Panc1 (cell line): ENCODE data around the gene PGM5. TPM values are rescaled to one million over a fixed set of nuclear protein-coding genes. Genes with fewer than 3 reads are reported as not detected.

Experiments used
- ATAC-seq: fragments of 200-7000 bp; cut with Tn5 transposase; 2 replicates; pipeline ENCODE4 v1.9.1; 2020; ENCODE audit warnings: mild to moderate bottlenecking, moderate library complexity
- BruUV-seq: library from RNA; stranded (reverse); fragments of 400-500 nt; replicated peaks from 2 replicates; lab custom pipeline; 2021; lab: Mats Ljungman, UMichigan
- CTCF ChIA-PET: fragments of 300-600 bp; sonication (Branson Sonifier 250); formaldehyde crosslinking; loops from one replicate; lab custom pipeline; 2022; ENCODE audit warnings: antibody characterized with exemption; lab: Charles Lee
- POLR2A ChIA-PET: fragments of 300-600 bp; sonication (Branson Sonifier 250); formaldehyde crosslinking; loops from one replicate; lab custom pipeline; 2022; ENCODE audit warnings: antibody characterized with exemption; lab: Charles Lee
- DNase-seq: peaks from one replicate; pipeline ENCODE4 v3.0.0-alpha.2; 2010; ENCODE audit warnings: low read depth, low spot score
- H3K27ac ChIP-seq: 2 replicates; pipeline ENCODE4 v1.5.1; 2011; ENCODE audit warnings: mild to moderate bottlenecking, low read length, inconsistent platforms
- H3K27me3 ChIP-seq: fragments of 200-500 bp; sonication (Bioruptor generic); 2 replicates; pipeline ENCODE4 v1.6.0; 2014; ENCODE audit warnings: low read length, inconsistent platforms; ENCODE audit not compliant: control insufficient read depth, insufficient read depth
- H3K36me3 ChIP-seq: fragments of 200-500 bp; sonication (Bioruptor generic); 2 replicates; pipeline ENCODE4 v1.5.1; 2014; ENCODE audit warnings: inconsistent platforms, mild to moderate bottlenecking, low read length, moderate library complexity; ENCODE audit not compliant: control insufficient read depth, insufficient read depth
- H3K4me1 ChIP-seq: 2 replicates; pipeline ENCODE4 v1.5.1; 2011; ENCODE audit warnings: inconsistent platforms, mild to moderate bottlenecking, low read length, moderate library complexity; ENCODE audit not compliant: control insufficient read depth, insufficient read depth
- H3K4me3 ChIP-seq, 2 experiments: 2 replicates each; pipeline ENCODE4 v1.5.1; 2011 to 2012; ENCODE audit warnings: low read depth in 2 of 2, low read length in 2 of 2, mild to moderate bottlenecking in 2 of 2, inconsistent platforms in 1 of 2, moderate library complexity in 1 of 2
- H3K9me3 ChIP-seq: fragments of 200-500 bp; sonication (Bioruptor generic); 2 replicates; pipeline ENCODE4 v1.5.1; 2014; ENCODE audit warnings: low read depth, mild to moderate bottlenecking, inconsistent platforms, low read length, moderate library complexity; ENCODE audit not compliant: control insufficient read depth, insufficient read depth
- CTCF ChIP-seq: fragments of 450-650 bp; IDR thresholded peaks from 2 replicates; pipeline ENCODE4 v1.5.1; 2017; ENCODE audit warnings: mild to moderate bottlenecking
- POLR2AphosphoS5 ChIP-seq: IDR thresholded peaks from 2 replicates; pipeline ENCODE4 v1.6.1; 2012; ENCODE audit warnings: mild to moderate bottlenecking, low read depth, low read length, moderate library complexity
- SIN3A ChIP-seq: IDR thresholded peaks from 2 replicates; pipeline ENCODE4 v1.6.1; 2012; ENCODE audit warnings: low read depth, mild to moderate bottlenecking, low read length, moderate library complexity, borderline replicate concordance; ENCODE audit not compliant: insufficient read depth
- TCF7L2 ChIP-seq: IDR thresholded peaks from 2 replicates; pipeline ENCODE4 v1.6.1; 2011; ENCODE audit warnings: mild to moderate bottlenecking, low read depth, low read length, inconsistent platforms
- in situ Hi-C: cut with HindIII; loops from 2 replicates; pipeline ENCODE4 v1.10.0; 2016; ENCODE audit warnings: low sequenced_read_pairs, low pct_unique_long_range_greater_than_20kb
- intact Hi-C: fragments of 100-400 bp; cut with micrococcal nuclease; formaldehyde crosslinking; loops from one replicate; pipeline ENCODE4 v1.10.0; 2022; ENCODE audit not compliant: unreplicated experiment
- total RNA-seq: library from RNA; stranded (reverse); gene quantifications from one replicate; pipeline ENCODE4 v1.2.1, GENCODE V29; 2021; ENCODE audit not compliant: unreplicated experiment
- TF ChIP-seq, protein P1 (sequence below), 2 experiments: IDR thresholded peaks; 2 replicates each; pipeline ENCODE4 v1.6.1; 2011 to 2012; ENCODE audit warnings: low read depth in 2 of 2, control low read depth in 1 of 2, low read length in 1 of 2, mild to moderate bottlenecking in 1 of 2, moderate library complexity in 1 of 2; ENCODE audit not compliant: insufficient read depth in 1 of 2

Gene PGM5
- total RNA-seq, 1 experiment from 2014 or later, result 0.21 TPM

- ChIA-PET CTCF (no interaction called here), POLR2A (no interaction called here)
- no peaks in the 10 kb centered on the region for H3K4me1 ChIP-seq
- ATAC-seq (no peak), DNase-seq (no peak)
- TF ChIP-seq, protein P1, sequence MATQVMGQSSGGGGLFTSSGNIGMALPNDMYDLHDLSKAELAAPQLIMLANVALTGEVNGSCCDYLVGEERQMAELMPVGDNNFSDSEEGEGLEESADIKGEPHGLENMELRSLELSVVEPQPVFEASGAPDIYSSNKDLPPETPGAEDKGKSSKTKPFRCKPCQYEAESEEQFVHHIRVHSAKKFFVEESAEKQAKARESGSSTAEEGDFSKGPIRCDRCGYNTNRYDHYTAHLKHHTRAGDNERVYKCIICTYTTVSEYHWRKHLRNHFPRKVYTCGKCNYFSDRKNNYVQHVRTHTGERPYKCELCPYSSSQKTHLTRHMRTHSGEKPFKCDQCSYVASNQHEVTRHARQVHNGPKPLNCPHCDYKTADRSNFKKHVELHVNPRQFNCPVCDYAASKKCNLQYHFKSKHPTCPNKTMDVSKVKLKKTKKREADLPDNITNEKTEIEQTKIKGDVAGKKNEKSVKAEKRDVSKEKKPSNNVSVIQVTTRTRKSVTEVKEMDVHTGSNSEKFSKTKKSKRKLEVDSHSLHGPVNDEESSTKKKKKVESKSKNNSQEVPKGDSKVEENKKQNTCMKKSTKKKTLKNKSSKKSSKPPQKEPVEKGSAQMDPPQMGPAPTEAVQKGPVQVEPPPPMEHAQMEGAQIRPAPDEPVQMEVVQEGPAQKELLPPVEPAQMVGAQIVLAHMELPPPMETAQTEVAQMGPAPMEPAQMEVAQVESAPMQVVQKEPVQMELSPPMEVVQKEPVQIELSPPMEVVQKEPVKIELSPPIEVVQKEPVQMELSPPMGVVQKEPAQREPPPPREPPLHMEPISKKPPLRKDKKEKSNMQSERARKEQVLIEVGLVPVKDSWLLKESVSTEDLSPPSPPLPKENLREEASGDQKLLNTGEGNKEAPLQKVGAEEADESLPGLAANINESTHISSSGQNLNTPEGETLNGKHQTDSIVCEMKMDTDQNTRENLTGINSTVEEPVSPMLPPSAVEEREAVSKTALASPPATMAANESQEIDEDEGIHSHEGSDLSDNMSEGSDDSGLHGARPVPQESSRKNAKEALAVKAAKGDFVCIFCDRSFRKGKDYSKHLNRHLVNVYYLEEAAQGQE (IDR thresholded peaks at IDR 0.05; ENCODE audit: insufficient read depth in 1 of 2, low read depth in 2 of 2, low read length in 1 of 2), result no peak
- TF ChIP-seq SIN3A, result no peak
- TF ChIP-seq CTCF, result no peak
- no peak for TF ChIP-seq POLR2AphosphoS5
- no peak for TF ChIP-seq TCF7L2
- intact Hi-C loops (no loop called here), in situ Hi-C loops (no loop called here)
- no peaks in the 10 kb centered on the region for H3K36me3 ChIP-seq
- no peak overlapping the region for H3K4me3 ChIP-seq
- no peaks in the 10 kb centered on the region for H3K27me3 ChIP-seq
- BruUV-seq, result no TSS peak
- H3K27ac ChIP-seq, result no peak overlapping the region
- H3K9me3 ChIP-seq, result no peaks in the 10 kb centered on the region
Measured at GRCh38 chr9:68457803-68458202, 101.4 kb downstream of the PGM5 start.

DNA sequence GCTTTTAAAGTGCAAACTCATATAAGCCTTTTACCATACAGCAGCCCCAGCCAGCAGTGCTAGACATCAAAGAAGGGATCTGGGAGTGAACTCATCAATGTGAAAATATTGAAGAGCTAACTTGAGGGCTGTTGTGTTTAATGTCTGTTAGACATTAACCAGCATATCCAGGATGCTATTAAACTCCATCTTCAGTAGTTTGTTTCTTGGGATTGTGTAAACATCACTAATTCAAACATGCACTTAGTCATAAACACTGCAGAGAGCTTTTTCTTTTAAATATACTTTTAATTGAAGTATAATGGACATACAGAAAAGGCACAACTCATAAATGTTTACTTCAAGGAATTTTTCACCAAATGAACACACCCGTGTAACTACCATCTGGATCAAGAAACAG is 102.5 kb downstream of the PGM5 start:
- Histone ChIP-seq H3K4me3 (no peak overlapping the region), H3K27ac (no peak overlapping the region), H3K9me3 (no peaks in the 10 kb centered on the region), H3K36me3 (no peaks in the 10 kb centered on the region), H3K4me1 (no peaks in the 10 kb centered on the region), H3K27me3 (no peaks in the 10 kb centered on the region)
- in situ Hi-C loops, result no loop called here
- intact Hi-C loops, result no loop called here
- ChIA-PET CTCF (no interaction called here), POLR2A (no interaction called here)
- no peak for DNase-seq
- TF ChIP-seq, protein P1 (IDR thresholded peaks at IDR 0.05; ENCODE audit: insufficient read depth in 1 of 2, low read depth in 2 of 2, low read length in 1 of 2), result no peak
- TF ChIP-seq POLR2AphosphoS5 (no peak), TCF7L2 (no peak), CTCF (no peak), SIN3A (no peak)
- ATAC-seq, result no peak
- BruUV-seq, result no TSS peak
